ENCODE results near the gene NFIX. TPM values are rescaled to one million over a fixed set of nuclear protein-coding genes. Genes with fewer than 3 reads are reported as not detected.

Gene NFIX
- total and polyA plus RNA-seq, 9 of the 15 experiments (the other 6 are each of a cell fraction or from before 2014, with no cell fraction given), result 0.28 to 26.8 (median 5.4) TPM

DNA sequence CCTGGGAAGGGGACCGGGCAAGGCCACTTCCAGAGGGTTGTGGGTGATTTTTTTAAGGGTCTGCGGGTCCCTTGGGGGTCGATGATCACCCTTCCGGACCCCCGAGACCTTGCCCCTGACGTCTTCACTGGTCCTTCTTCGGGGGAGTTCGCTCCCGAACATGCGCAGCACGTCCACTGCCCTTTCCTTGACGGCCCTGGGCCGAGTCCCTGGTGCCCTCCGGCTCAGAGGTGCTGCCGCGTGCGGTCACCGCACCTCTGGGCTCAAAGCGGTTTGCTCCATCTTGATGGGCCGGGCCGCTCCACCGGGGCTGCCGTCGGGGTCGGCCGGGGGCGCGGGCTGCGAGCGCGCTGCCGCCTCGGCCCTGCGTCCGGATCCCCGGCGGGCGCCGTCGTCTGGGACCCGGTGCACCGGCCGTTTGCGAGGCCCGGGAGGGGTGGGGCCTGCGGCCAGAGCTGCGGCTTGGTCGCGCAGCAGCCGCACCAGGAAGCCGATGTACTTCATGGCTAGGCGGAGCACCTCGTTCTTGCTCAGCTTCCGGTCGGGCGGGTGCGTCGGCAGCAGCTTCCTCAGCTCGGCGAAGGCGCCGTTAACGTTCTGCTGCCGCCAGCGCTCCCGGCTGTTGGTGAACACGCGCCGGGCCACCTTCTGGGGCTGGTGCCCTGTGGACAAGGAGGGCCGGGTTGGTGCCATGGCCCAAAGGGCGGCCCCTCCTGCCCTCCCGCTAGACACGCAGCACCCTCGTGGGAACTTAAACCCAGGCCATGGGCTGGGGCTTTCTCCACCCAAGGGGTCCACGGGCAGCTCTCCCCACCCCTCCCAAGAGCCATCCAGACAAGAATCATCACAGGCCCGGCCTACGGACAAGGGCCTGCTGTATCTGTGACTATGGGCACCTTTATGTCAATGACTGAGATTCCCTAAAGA lies 104.1 kb downstream of the NFIX start (continued):
- no peak for TF ChIP-seq STAG1 (CRISPR knock-in tag; IDR thresholded peaks at IDR 0.05; ENCODE audit: borderline replicate concordance)
- TF ChIP-seq ATF7 (IDR thresholded peaks at IDR 0.05), result peak; percentile 57
- TF ChIP-seq NONO (IDR thresholded peaks at IDR 0.05; ENCODE audit: low read depth in 2 of 2, low read length in 1 of 2), result peak in 1 of 2 experiments; percentile 92; a peak in 2 of 4 replicates
- TF ChIP-seq NCOA2 (IDR thresholded peaks at IDR 0.05; ENCODE audit: partially characterized antibody in 2 of 2), result no peak
- TF ChIP-seq HNRNPL (IDR thresholded peaks at IDR 0.05; ENCODE audit: low read depth, low read length), result peak; percentile 87; the same call in 1 of the 2 replicates
- peak; percentile 77 for TF ChIP-seq CTBP1 (IDR thresholded peaks at IDR 0.05; ENCODE audit: borderline replicate concordance)
- TF ChIP-seq ZNF584 (CRISPR knock-in tag; IDR thresholded peaks at IDR 0.05; ENCODE audit: low read depth), result 0 out of 2 replicates have a peak, but pooled peaks have one; percentile 71
- TF ChIP-seq CXXC5 (CRISPR knock-in tag; IDR thresholded peaks at IDR 0.05), result peak; percentile 92
- TF ChIP-seq, protein P1, sequence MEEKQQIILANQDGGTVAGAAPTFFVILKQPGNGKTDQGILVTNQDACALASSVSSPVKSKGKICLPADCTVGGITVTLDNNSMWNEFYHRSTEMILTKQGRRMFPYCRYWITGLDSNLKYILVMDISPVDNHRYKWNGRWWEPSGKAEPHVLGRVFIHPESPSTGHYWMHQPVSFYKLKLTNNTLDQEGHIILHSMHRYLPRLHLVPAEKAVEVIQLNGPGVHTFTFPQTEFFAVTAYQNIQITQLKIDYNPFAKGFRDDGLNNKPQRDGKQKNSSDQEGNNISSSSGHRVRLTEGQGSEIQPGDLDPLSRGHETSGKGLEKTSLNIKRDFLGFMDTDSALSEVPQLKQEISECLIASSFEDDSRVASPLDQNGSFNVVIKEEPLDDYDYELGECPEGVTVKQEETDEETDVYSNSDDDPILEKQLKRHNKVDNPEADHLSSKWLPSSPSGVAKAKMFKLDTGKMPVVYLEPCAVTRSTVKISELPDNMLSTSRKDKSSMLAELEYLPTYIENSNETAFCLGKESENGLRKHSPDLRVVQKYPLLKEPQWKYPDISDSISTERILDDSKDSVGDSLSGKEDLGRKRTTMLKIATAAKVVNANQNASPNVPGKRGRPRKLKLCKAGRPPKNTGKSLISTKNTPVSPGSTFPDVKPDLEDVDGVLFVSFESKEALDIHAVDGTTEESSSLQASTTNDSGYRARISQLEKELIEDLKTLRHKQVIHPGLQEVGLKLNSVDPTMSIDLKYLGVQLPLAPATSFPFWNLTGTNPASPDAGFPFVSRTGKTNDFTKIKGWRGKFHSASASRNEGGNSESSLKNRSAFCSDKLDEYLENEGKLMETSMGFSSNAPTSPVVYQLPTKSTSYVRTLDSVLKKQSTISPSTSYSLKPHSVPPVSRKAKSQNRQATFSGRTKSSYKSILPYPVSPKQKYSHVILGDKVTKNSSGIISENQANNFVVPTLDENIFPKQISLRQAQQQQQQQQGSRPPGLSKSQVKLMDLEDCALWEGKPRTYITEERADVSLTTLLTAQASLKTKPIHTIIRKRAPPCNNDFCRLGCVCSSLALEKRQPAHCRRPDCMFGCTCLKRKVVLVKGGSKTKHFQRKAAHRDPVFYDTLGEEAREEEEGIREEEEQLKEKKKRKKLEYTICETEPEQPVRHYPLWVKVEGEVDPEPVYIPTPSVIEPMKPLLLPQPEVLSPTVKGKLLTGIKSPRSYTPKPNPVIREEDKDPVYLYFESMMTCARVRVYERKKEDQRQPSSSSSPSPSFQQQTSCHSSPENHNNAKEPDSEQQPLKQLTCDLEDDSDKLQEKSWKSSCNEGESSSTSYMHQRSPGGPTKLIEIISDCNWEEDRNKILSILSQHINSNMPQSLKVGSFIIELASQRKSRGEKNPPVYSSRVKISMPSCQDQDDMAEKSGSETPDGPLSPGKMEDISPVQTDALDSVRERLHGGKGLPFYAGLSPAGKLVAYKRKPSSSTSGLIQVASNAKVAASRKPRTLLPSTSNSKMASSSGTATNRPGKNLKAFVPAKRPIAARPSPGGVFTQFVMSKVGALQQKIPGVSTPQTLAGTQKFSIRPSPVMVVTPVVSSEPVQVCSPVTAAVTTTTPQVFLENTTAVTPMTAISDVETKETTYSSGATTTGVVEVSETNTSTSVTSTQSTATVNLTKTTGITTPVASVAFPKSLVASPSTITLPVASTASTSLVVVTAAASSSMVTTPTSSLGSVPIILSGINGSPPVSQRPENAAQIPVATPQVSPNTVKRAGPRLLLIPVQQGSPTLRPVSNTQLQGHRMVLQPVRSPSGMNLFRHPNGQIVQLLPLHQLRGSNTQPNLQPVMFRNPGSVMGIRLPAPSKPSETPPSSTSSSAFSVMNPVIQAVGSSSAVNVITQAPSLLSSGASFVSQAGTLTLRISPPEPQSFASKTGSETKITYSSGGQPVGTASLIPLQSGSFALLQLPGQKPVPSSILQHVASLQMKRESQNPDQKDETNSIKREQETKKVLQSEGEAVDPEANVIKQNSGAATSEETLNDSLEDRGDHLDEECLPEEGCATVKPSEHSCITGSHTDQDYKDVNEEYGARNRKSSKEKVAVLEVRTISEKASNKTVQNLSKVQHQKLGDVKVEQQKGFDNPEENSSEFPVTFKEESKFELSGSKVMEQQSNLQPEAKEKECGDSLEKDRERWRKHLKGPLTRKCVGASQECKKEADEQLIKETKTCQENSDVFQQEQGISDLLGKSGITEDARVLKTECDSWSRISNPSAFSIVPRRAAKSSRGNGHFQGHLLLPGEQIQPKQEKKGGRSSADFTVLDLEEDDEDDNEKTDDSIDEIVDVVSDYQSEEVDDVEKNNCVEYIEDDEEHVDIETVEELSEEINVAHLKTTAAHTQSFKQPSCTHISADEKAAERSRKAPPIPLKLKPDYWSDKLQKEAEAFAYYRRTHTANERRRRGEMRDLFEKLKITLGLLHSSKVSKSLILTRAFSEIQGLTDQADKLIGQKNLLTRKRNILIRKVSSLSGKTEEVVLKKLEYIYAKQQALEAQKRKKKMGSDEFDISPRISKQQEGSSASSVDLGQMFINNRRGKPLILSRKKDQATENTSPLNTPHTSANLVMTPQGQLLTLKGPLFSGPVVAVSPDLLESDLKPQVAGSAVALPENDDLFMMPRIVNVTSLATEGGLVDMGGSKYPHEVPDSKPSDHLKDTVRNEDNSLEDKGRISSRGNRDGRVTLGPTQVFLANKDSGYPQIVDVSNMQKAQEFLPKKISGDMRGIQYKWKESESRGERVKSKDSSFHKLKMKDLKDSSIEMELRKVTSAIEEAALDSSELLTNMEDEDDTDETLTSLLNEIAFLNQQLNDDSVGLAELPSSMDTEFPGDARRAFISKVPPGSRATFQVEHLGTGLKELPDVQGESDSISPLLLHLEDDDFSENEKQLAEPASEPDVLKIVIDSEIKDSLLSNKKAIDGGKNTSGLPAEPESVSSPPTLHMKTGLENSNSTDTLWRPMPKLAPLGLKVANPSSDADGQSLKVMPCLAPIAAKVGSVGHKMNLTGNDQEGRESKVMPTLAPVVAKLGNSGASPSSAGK (IDR thresholded peaks at IDR 0.05), result peak; percentile 93
- peak; percentile 79 for TF ChIP-seq ETV1 (tag; conservative IDR thresholded peaks at IDR 0.05; ENCODE audit: low read depth)
- 0 out of 4 replicates have a peak, but pooled peaks of 1 of the 2 experiments have one; percentile 21 for TF ChIP-seq TBL1XR1 (IDR thresholded peaks at IDR 0.05; ENCODE audit: low read length in 2 of 2)
- no peak for TF ChIP-seq SNIP1 (IDR thresholded peaks at IDR 0.05; ENCODE audit: low read depth)
- TF ChIP-seq ZNF707 (CRISPR knock-in tag; conservative IDR thresholded peaks at IDR 0.05), result no peak
- TF ChIP-seq RBFOX2 (IDR thresholded peaks at IDR 0.05; ENCODE audit: low read depth, low read length), result peak; percentile 82
- TF ChIP-seq ETV5 (CRISPR knock-in tag; IDR thresholded peaks at IDR 0.05; ENCODE audit: low read depth), result peak; percentile 70
- no peak for TF ChIP-seq PURB (CRISPR knock-in tag; IDR thresholded peaks at IDR 0.05; ENCODE audit: low read depth)
